Raji (cell line): Measurements from ENCODE around the gene MMP14.

Experiments used
- POLR2A ChIP-seq: IDR thresholded peaks from 2 replicates; pipeline ENCODE4 v1.6.1; 2011; ENCODE audit warnings: low read depth, low read length, control low read depth; ENCODE audit not compliant: insufficient read depth

MMP14 gene

DNA sequence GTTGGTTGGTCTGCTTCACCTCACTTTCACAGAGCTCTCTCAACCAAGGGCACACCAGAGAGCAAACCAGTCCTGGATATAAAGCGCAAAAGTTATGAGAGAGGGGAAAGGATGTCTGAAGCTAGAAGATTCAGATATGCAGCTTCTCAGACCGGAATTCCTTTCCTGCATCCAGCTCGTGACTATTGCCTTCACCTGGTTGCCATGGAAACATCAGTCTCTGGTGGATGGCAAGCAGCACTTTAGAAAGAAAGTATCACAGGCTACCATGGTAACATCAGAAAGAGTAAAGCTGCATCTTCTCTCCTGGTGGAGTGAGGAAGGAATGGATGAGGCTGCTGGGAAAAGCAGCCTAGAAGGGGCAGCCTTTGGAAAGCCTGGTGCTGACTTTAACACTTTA is 60.4 kb downstream of the MMP14 start:
- no peak for TF ChIP-seq POLR2A

DNA sequence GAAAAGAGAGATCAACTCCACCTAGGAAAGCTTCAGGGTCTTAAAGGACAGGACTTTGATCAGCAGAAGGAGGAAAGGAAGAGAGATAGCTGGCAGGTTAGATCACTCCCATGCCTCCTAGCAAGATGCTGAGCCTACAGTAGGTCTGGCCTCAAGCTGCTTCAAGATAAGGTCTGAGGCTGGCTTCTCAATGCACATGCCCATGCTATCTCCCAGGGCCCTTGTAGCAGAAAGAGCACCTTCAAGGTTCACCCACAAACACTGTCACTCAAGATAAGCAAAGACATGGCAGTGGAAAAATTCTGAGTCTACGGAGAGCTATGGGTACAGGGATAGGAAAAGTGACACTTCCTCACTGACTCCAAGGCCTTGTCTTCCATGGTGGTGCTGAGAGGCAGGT is 61.0 kb downstream of the MMP14 start:
- TF ChIP-seq POLR2A: no peak
